HG02623 (cell line): ENCODE data around the gene SYNRG.

Experiments
- ATAC-seq: cut with Tn5 transposase; IDR thresholded peaks from one replicate; pipeline ENCODE4 v1.9.1; 2021; ENCODE audit warnings: moderate library complexity; ENCODE audit not compliant: unreplicated experiment

The SYNRG gene

DNA sequence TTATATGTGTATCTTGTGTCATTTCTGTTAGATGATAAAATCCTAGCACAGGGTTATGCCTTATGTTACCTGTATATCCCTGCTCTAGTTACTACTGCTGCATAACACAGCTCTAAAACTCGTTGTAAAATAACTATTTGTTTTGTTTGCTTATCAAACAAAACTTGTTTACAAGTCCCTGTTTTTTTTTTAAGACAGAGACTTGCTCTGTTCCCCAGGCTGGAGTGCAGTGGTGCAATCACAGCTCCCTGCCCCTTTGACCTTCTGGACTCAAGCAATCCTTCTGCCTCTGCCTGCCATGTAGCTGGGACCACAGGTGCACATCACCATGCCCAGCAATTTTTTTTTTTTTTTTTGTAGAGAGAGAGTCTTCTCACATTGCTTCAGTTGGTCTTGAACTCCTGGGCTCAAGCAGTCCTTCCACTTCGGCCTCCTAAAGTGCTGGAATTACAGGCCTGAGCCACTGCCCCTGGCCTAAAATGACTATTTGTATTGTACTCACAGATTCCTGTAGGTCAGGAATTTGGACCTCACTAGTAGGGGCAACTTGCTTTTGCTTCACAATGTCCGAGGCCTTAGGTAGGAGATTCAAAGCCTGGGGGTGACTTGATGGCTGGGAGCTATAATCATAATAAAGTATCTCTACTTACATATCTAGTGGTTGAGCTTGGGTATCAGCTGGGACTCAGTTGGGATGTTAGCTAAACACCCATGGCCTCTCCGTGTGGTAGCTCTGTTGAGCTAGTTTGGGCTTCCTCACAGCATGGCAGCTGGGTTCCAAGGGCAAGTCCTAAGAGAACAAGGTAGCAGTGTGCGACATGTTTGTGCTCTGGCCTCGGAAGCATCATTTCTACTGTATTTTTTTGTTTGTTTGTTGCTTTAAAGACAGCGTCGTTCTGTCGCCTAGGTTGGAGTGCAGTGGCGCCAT lies 106.9 kb downstream of the SYNRG start:
- no peak for ATAC-seq

DNA sequence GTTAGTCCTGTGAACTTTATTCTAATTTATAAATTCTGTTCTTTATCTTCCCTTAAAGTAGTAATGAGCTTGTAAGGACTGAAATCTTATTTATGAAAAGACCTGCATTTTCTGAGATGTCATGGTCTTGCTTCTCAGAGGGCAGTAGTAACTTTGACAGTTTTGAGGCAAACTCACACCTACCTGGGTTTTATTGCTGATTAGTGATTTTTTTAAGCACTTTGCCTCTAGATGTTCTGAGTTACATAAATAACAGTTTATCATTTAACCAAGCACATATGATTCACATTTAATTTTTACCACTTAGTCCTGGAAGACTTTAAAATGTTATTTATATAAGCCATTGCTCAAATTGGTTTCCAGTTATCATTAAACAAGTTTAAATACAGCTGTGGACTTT lies 108.8 kb downstream of the SYNRG start:
- ATAC-seq = no peak

GRCh38 chr17:37494971-37495370 lies 114.2 kb downstream of the SYNRG start:
- no peak for ATAC-seq

DNA sequence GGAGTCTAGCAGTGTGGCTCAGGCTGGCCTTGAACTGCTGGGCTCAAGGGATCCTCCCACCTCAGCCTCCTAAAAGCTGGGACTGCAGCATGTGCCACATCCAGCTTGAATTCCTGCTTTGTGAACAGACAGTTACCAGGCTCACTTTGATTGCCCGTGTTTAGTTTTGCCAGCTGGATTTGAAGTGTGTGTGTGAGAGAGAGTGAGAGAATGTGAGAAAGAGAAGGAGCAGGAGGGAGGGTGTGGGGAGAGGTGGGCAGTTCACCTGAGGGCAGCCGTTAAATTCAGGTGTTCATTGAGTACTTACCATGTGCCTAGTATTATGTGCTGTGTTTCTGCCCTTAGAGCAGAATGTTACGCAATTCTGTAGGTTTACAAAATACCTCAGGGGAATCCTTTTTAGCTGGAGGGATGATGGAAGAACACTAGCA lies 114.8 kb downstream of the SYNRG start:
- ATAC-seq = no peak

- no peak for ATAC-seq
These were observed 115.8 kb downstream of the SYNRG start for GRCh38 chr17:37493249-37494027.

- ATAC-seq = no peak
These were observed 117.1 kb downstream of the SYNRG start for GRCh38 chr17:37492167-37492566.

- no peak for ATAC-seq
These were observed 118.3 kb downstream of the SYNRG start for GRCh38 chr17:37490638-37491614.

GRCh38 chr17:37490022-37490587 lies 119.1 kb downstream of the SYNRG start:
- peak; percentile 49 for ATAC-seq

GRCh38 chr17:37489197-37490001 lies 119.8 kb downstream of the SYNRG start, which contains the start of gene DUSP14:
Gene DUSP14 (plus strand): TSS chr17:37489891. CDS start chr17:37512273, 22,382 bp downstream.
- peak; percentile 58 for ATAC-seq

- ATAC-seq = no peak
These were observed 120.5 kb downstream of the SYNRG start for GRCh38 chr17:37488607-37489196.

- ATAC-seq = no peak
These were observed 121.1 kb downstream of the SYNRG start for GRCh38 chr17:37488009-37488604.

GRCh38 chr17:37485938-37486570 lies 123.2 kb downstream of the SYNRG start:
- no peak for ATAC-seq

DNA sequence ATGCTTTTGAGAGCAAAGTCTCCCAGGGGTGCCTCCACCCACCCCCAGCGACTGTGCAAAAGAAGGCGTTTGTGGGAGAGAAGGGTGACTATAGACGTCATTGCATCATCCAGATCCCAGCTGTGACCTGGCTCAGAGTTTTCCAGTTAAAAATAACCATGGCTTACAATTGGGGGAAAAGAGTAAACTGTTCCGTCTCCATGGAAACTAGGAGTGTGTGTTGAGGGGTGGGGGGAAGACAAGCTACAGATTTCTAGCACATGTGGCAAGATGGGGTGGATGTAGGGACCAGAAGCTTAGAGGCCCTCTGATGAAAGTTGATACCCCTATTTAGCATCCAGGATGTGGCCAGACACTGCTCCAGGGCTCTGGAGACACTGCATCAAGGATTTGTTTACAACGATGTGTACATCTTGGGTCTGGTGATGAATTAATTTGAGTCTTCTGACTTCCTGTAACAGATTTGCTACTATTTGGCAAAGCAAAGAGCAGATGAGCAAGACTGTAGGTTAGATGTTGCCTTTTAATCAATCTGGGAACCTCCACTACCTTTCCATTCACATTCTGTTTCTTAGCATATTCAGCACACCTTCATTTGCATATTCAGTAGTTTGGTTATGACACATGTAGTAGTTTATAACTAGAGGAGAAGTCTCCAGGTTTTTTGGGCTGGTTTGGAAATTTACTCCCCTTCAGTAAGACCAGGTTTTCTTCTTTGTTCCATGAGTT lies 125.7 kb downstream of the SYNRG start:
- no peak for ATAC-seq

DNA sequence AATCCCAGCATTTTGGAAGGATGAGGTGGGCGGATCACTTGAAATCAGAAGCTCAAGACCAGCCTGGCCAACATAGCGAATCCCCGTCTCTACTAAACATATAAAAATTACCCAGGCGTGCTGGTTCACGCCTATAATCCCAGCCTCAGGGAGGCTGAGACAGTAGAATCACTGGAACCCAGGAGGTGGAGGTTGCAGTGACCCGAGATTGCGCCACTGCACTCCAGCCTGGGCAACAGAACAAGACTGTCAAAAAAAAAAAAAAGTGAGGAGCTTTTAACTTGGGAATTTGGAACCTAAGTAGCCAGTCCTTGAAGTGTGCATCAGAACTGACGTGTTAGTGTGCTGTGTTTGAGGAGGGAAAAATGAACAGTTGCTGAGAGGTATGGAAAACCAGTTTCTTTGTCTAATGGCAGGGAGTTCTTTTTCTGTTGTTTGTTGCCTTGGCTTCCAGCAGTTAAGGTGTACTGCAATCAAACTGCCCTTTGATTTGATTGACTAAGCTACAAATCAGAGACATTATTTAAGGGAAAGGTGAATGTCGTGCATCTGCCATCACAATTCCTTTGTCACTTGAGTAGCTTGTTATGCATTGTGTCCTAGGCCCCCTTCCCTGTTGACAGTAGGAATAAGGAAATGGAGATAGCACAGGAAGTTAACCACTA lies 128.1 kb downstream of the SYNRG start:
- no peak for ATAC-seq

DNA sequence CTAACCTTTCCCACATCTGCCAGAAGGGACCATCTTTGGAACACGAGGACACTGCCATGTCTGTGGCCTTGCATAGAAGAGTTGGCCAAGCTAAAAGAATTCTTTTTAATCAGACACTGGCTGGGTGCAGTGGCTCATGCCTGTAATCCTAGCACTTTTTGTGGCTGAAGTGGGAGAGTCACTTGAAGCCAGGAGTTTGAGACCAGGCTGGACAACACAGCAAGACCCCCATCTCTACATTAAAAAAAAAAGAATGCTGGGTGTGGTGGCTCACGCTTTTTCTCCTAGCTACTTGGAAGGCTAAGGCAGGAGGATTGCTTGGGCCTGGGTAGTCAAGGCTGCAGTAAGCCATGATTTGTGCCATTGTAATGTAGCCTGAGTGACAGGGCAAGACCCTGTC lies 128.8 kb downstream of the SYNRG start:
- no peak for ATAC-seq

- no peak for ATAC-seq
These were observed 130.2 kb downstream of the SYNRG start for GRCh38 chr17:37479025-37479424.

GRCh38 chr17:37478187-37478586 lies 131.0 kb downstream of the SYNRG start:
- ATAC-seq = no peak
